Subcutaneous adipose tissue (tissue), 4 donors: ENCODE measurements around the gene EXOC2. TPM values are rescaled to one million over a fixed set of nuclear protein-coding genes. Genes with fewer than 3 reads are reported as not detected.

Experiments used
- total RNA-seq, 4 donors: library from RNA; depleted of rRNA; stranded (reverse); fragments of >200 nt; gene quantifications; one replicate each; pipeline ENCODE4 v1.1.0, GENCODE V29; 2016
- TF ChIP-seq, protein P1 (sequence below): fragments of 450-650 bp; IDR thresholded peaks from one replicate; pipeline ENCODE4 v1.5.1; 2016; ENCODE audit warnings: low read depth, mild to moderate bottlenecking, control low read depth, antibody characterized with exemption, moderate library complexity

EXOC2 gene
- total RNA-seq, 4 donors from 2014 or later, result 18.9 to 28.4 (median 20.2) TPM

DNA sequence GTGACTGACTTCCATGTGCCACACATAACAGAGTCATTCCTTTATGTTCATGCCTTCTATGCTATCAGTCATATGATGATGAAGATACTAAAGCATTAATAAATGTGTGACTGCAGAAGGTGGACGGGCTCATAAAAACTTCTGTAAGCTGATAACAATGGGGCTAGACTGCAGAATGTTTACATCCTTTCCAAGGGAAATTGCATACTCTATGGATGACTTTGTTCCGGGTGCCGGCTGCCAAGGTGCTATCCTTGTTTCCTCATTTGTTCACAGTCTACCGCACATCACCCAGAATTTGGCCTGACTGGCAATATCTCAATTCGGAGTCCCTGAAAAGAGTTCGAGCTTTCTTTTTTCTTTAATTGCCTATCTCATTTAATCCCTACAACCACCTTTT is 121.0 kb downstream of the EXOC2 start:
- TF ChIP-seq, protein P1, sequence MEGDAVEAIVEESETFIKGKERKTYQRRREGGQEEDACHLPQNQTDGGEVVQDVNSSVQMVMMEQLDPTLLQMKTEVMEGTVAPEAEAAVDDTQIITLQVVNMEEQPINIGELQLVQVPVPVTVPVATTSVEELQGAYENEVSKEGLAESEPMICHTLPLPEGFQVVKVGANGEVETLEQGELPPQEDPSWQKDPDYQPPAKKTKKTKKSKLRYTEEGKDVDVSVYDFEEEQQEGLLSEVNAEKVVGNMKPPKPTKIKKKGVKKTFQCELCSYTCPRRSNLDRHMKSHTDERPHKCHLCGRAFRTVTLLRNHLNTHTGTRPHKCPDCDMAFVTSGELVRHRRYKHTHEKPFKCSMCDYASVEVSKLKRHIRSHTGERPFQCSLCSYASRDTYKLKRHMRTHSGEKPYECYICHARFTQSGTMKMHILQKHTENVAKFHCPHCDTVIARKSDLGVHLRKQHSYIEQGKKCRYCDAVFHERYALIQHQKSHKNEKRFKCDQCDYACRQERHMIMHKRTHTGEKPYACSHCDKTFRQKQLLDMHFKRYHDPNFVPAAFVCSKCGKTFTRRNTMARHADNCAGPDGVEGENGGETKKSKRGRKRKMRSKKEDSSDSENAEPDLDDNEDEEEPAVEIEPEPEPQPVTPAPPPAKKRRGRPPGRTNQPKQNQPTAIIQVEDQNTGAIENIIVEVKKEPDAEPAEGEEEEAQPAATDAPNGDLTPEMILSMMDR, result no peak

DNA sequence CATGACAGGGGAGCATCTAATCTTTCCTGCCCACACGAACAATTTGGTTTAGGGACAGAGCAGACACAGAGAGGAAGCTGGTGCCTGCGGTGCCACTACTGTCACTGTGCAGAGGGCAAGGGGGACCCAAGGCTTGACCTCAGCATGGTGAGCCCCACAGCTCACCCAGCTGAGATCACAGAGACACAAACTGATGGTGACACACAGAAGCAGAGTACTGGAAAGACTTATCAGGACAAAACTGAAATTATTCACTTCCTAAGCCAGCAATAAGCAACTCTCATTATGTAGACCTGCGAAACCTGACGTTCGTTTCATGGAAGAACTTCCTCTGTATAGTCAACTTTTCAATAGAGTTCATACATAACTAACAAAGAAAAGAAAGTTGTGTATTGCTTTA is 122.1 kb downstream of the EXOC2 start:
- TF ChIP-seq, protein P1, result no peak

DNA sequence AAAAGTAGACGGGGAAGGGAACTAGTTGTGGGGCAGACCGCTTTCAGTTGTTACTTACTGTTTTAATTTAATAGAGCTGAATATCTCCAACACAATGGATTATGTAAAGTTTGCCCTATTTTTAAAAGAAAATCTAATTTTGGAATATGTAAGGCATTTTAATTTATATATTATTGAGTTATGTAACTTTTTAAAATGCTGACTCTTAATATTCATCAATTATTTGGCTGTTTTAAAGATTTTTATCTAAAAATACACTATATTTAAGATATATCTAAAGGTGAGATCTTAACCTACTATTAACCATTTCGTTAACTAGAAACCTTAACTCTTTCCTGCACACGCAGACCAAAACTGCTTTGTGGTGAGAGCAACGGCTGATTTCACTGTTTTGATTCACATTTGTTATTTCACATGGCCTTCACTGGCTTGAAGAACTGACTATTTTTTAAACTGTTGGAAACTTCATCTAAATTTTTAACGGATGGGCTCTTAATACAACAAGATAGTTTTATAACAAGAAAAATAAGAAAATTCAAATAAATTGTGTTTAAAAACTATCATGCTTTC is 123.9 kb downstream of the EXOC2 start:
- TF ChIP-seq, protein P1, result no peak

DNA sequence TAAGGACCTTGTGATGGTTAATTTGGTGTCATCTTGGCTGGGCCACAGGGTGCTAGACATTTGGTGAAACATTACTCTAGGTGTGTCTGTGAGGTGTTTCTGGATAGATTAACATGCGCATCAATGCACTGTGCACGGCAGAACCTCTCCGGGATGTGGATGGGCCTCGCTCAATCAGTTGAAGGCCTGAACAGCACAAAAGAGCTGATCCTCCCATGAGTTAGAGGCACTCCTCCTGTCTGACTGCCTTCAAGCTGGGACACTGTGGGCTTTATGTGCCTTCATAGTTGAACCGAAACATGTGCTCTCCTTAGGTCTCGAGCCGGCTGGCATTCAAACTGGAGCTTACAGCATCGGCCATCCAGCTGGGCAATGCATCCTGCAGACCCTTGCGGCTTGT is 124.9 kb downstream of the EXOC2 start:
- TF ChIP-seq, protein P1, result no peak

DNA sequence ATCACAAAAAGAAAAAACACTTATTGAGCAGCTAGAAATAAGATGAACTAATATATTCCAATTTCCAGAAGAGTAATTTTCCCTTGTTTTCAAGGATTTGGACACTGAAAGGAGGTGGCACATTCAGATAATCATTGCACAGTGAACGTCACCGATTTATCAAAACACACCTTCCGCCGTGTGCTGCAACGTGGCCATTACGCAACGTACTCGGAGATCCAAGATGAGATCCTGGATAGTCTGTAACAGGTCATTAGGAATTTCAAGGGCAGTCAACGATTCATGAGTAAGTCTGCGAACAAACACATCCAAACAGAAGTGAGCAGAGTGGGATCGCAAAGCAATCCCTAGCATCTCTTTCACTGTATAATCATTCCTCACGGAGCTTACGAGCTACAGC is 129.1 kb downstream of the EXOC2 start:
- TF ChIP-seq, protein P1, result no peak

DNA sequence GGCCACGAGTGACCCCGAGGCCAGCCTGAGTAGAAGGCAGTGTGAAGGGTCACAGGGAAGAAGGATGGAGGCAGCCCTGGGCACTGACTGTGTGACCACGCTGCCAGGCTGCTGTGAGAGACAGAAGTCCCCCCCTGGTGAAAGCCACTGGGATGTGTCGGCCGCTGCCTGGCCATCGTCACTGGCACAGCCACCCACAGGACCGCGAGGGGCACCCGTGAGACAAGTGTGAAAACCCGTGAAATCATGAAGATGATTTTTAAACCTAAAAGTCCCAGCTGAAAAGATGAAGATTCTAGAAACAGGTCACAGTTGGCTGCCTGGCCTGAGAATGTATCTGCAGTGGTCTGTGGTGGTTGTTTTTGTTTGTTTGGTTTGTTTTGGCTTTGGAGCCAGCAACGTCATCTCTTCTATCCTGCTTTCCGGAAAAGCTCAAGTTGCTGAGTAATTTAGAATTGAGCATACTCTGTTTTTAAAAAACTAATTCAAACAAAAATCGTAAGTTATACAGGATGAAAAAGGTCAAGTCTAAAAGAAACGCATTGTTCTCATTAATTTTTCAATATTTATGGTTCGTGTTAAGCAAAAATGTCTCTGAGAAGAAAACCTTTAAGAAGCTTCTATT is 130.8 kb downstream of the EXOC2 start:
- TF ChIP-seq, protein P1, result no peak

DNA sequence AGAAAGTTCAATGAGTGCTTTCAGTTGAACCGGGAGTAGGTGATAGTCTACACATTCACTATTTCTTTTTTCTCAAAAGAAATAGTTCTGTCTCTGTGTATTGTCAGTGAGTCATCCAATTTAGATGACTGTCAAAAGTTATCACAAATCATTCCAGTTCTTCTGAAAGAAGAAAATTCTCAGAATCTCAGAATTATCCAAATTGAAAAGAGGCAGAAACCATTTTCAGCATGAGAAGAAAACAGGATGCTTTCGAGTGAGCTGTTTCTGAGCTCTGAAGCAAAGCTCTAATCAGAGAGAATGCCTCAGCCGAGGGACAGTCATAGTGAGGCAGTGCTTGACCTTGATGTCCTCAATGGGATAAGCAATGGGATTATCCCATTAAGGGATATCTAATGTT is 134.0 kb downstream of the EXOC2 start:
- TF ChIP-seq, protein P1, result no peak
